Parathyroid adenoma (tissue), 2 donors: Measurements from ENCODE around the gene SPAG16.

ENCODE experiments used
- H2AFZ ChIP-seq: fragments of 300-600 bp; sonication (generic); one replicate; pipeline ENCODE4 v1.7.0; 2017; ENCODE audit warnings: antibody characterized with exemption, mild to moderate bottlenecking
- H3K27ac ChIP-seq: fragments of 300-600 bp; sonication (generic); one replicate; pipeline ENCODE4 v1.7.0; 2017
- H3K27me3 ChIP-seq: fragments of 300-600 bp; sonication (generic); one replicate; pipeline ENCODE4 v1.7.0; 2017; ENCODE audit warnings: low read length; ENCODE audit not compliant: control insufficient read depth, insufficient read depth
- H3K36me3 ChIP-seq: fragments of 300-600 bp; sonication (generic); one replicate; pipeline ENCODE4 v1.7.0; 2017; ENCODE audit warnings: low read length; ENCODE audit not compliant: control insufficient read depth, insufficient read depth
- H3K4me1 ChIP-seq: fragments of 300-600 bp; sonication (generic); one replicate; pipeline ENCODE4 v1.7.0; 2017; ENCODE audit warnings: control low read depth
- H3K4me2 ChIP-seq: fragments of 300-600 bp; sonication (generic); one replicate; pipeline ENCODE4 v1.7.0; 2017; ENCODE audit warnings: low read length
- H3K4me3 ChIP-seq: fragments of 300-600 bp; sonication (generic); one replicate; pipeline ENCODE4 v1.7.0; 2017; ENCODE audit warnings: low read depth, low read length
- H3K79me2 ChIP-seq: fragments of 300-600 bp; sonication (generic); one replicate; pipeline ENCODE4 v1.7.0; 2017; ENCODE audit warnings: control low read depth
- H3K9ac ChIP-seq: fragments of 300-600 bp; sonication (generic); one replicate; pipeline ENCODE4 v1.7.0; 2017; ENCODE audit warnings: mild to moderate bottlenecking
- H3K9me3 ChIP-seq: fragments of 300-600 bp; sonication (generic); one replicate; pipeline ENCODE4 v1.7.0; 2017; ENCODE audit warnings: low read length; ENCODE audit not compliant: control insufficient read depth
- CTCF ChIP-seq: fragments of 300-600 bp; sonication (generic); IDR thresholded peaks from one replicate; pipeline ENCODE4 v1.7.0; 2017; ENCODE audit warnings: antibody characterized with exemption, mild to moderate bottlenecking
- donor health status: primary hyperparathyroidism.

The SPAG16 gene

GRCh38 chr2:214088536-214088935, 804.3 kb downstream of the SPAG16 start:
- Histone ChIP-seq H3K9ac (no peak overlapping the region), H3K4me1 (no peaks in the 10 kb centered on the region), H3K9me3 (no peaks in the 10 kb centered on the region), H3K27ac (no peak overlapping the region), H3K27me3 (no peaks in the 10 kb centered on the region), H3K4me2 (no peak overlapping the region), H2AFZ (no peak overlapping the region), H3K36me3 (no peaks in the 10 kb centered on the region), H3K79me2 (no peaks in the 10 kb centered on the region), H3K4me3 (no peak overlapping the region)
- no peak for TF ChIP-seq CTCF

GRCh38 chr2:214096208-214096715, 812.0 kb downstream of the SPAG16 start:
- H3K27me3 ChIP-seq, result no peaks in the 10 kb centered on the region
- no peaks in the 10 kb centered on the region for H3K4me1 ChIP-seq
- no peaks in the 10 kb centered on the region for H3K36me3 ChIP-seq
- no peak overlapping the region for H3K4me2 ChIP-seq
- no peaks in the 10 kb centered on the region for H3K79me2 ChIP-seq
- no peak overlapping the region for H3K4me3 ChIP-seq
- no peak overlapping the region for H2AFZ ChIP-seq
- H3K9ac ChIP-seq, result no peak overlapping the region
- no peak overlapping the region for H3K27ac ChIP-seq
- no peak for TF ChIP-seq CTCF
- no peaks in the 10 kb centered on the region for H3K9me3 ChIP-seq

GRCh38 chr2:214098811-214099210, 814.5 kb downstream of the SPAG16 start:
- Histone ChIP-seq H3K27me3 (no peaks in the 10 kb centered on the region), H3K4me3 (no peak overlapping the region)

GRCh38 chr2:214100488-214100887, 816.2 kb downstream of the SPAG16 start:
- no peak overlapping the region for H2AFZ ChIP-seq
- peaks cover 3% of the 10 kb centered on the region for H3K4me1 ChIP-seq
- H3K9ac ChIP-seq, result no peak overlapping the region
- no peaks in the 10 kb centered on the region for H3K27me3 ChIP-seq
- H3K9me3 ChIP-seq, result no peaks in the 10 kb centered on the region
- H3K27ac ChIP-seq, result no peak overlapping the region
- H3K4me3 ChIP-seq, result no peak overlapping the region
- no peaks in the 10 kb centered on the region for H3K36me3 ChIP-seq
- no peak for TF ChIP-seq CTCF
- H3K4me2 ChIP-seq, result no peak overlapping the region
- H3K79me2 ChIP-seq, result no peaks in the 10 kb centered on the region

More at GRCh38 chr2:214098811-214099210, 814.5 kb downstream of the SPAG16 start:
- no peaks in the 10 kb centered on the region for H3K9me3 ChIP-seq
- H3K36me3 ChIP-seq, result no peaks in the 10 kb centered on the region
- H2AFZ ChIP-seq, result no peak overlapping the region
- H3K4me2 ChIP-seq, result no peak overlapping the region
- H3K4me1 ChIP-seq, result peaks cover 3% of the 10 kb centered on the region
- H3K9ac ChIP-seq, result no peak overlapping the region
- H3K27ac ChIP-seq, result no peak overlapping the region
- H3K79me2 ChIP-seq, result no peaks in the 10 kb centered on the region
- TF ChIP-seq CTCF, result no peak

- Histone ChIP-seq H3K4me1 (peaks cover 3% of the 10 kb centered on the region), H3K27ac (no peak overlapping the region), H3K36me3 (no peaks in the 10 kb centered on the region), H3K9ac (no peak overlapping the region), H3K79me2 (no peaks in the 10 kb centered on the region), H2AFZ (no peak overlapping the region), H3K9me3 (no peaks in the 10 kb centered on the region), H3K4me2 (peak overlapping the region; percentile 48), H3K4me3 (peak overlapping the region; percentile 9), H3K27me3 (no peaks in the 10 kb centered on the region)
- no peak for TF ChIP-seq CTCF
Measured at GRCh38 chr2:214103276-214104001, 819.2 kb downstream of the SPAG16 start.
